HG03135 (cell line): ENCODE results near the gene SCAP.
"Not testable (repeated sequence)": the region's sequence is repeated elsewhere in the genome, so short reads cannot be mapped to it uniquely, and the experiment has no call there.

Experiments
- ATAC-seq: cut with Tn5 transposase; IDR thresholded peaks from one replicate; pipeline ENCODE4 v1.9.1; 2021; ENCODE audit warnings: mild to moderate bottlenecking, moderate library complexity; ENCODE audit not compliant: unreplicated experiment

SCAP gene

GRCh38 chr3:47475570-47476329 is at the start of gene SCAP:
Gene SCAP, minus strand, starts transcription at chr3:47475941. Its CDS starts 32,948 bp downstream, at chr3:47442993.
- ATAC-seq, result peak; percentile 85

- ATAC-seq, result no peak
Measured at GRCh38 chr3:47523310-47524073, 47.8 kb upstream of the SCAP start.

GRCh38 chr3:47522082-47522987 is 46.6 kb upstream of the SCAP start:
- ATAC-seq, result peak; percentile 75

GRCh38 chr3:47520756-47521155 is 45.0 kb upstream of the SCAP start:
- ATAC-seq, result no peak

GRCh38 chr3:47517937-47518336 is 42.2 kb upstream of the SCAP start:
- no peak for ATAC-seq

GRCh38 chr3:47515864-47516319 is 40.2 kb upstream of the SCAP start:
- no peak for ATAC-seq

- ATAC-seq, result no peak
Measured at GRCh38 chr3:47515100-47515499, 39.4 kb upstream of the SCAP start.

GRCh38 chr3:47513125-47513929 is 37.6 kb upstream of the SCAP start, which contains the start of gene ELP6:
Gene ELP6, minus strand, starts transcription at chr3:47513712. Its CDS starts 122 bp downstream, at chr3:47513590.
- ATAC-seq, result peak; percentile 89

- no peak for ATAC-seq
Measured at GRCh38 chr3:47512416-47513124, 36.8 kb upstream of the SCAP start.

GRCh38 chr3:47505267-47505666 is 29.5 kb upstream of the SCAP start:
- not testable (repeated sequence) for ATAC-seq

GRCh38 chr3:47504113-47504512 is 28.4 kb upstream of the SCAP start:
- no peak for ATAC-seq

- ATAC-seq, result no peak
Measured at GRCh38 chr3:47503033-47503432, 27.3 kb upstream of the SCAP start.

- no peak for ATAC-seq
Measured at GRCh38 chr3:47496892-47497291, 21.2 kb upstream of the SCAP start.

GRCh38 chr3:47495886-47496285 is 20.1 kb upstream of the SCAP start:
- no peak for ATAC-seq

GRCh38 chr3:47495111-47495510 is 19.4 kb upstream of the SCAP start:
- no peak for ATAC-seq

- ATAC-seq, result no peak
Measured at GRCh38 chr3:47491777-47492176, 16.0 kb upstream of the SCAP start.

GRCh38 chr3:47491186-47491585 is 15.4 kb upstream of the SCAP start:
- no peak for ATAC-seq

GRCh38 chr3:47487265-47487664 is 11.5 kb upstream of the SCAP start:
- ATAC-seq, result no peak

GRCh38 chr3:47485812-47486211 is 10.1 kb upstream of the SCAP start:
- no peak for ATAC-seq

- ATAC-seq, result no peak
Measured at GRCh38 chr3:47482366-47482765, 6.6 kb upstream of the SCAP start.
